ENCODE data around the gene PIAS1. TPM values are rescaled to one million over a fixed set of nuclear protein-coding genes. Genes with fewer than 3 reads are reported as not detected.

Gene PIAS1
- total and polyA plus RNA-seq, 2 donors (not counting 3 experiments of a cell fraction or from before 2014, with no cell fraction given): 23.7 to 24.2 TPM

DNA sequence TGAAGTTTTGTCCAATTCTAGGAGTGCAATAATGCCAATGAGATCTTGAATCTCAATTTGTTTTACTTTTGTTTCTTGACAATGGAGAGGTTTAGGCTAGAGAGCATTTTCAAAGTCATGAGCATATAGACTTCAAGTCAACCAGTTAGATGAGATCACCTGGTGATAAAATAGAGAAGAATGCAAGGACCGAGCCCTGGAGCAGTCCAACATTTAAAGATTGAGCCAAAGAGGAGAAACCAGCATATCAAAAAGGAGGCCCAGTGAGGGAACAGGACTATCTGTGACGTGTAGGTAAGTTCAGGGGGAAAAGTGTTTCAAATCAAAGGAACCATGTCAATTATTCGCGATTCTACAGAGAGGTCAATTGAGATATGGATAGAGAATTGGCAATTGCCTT lies 1.7 kb upstream of the PIAS1 start:
- intact Hi-C loops (cut with micrococcal nuclease): loop anchor here (5.0 to 10.0 kb wide), 2 partner anchors 190 to 518 kb away; no protein-coding TSS in a partner anchor
- H3K79me2 ChIP-seq (ENCODE audit: control insufficient read depth, insufficient read depth, low read length): peaks cover 32% of the 10 kb centered on the region

DNA sequence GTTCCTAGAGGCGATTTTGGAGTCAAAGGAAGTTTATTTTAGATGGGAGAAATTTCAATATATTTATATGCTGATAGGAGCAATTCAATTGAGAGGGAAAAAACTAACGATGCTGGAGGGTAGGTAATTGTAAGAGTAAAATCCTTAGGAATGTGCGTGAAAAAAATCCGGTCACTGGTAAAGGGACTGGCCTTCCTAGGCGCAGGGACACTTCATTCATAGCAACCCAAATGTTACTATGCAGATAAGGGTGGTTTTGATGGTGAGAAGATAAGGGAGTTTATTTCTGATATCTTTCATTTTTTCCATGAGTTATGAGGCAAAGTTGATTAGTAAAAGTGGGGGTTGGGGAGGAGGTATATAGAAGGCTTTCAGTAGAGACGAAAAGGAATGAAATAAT lies 1.1 kb upstream of the PIAS1 start:
- no peak for TF ChIP-seq POLR2AphosphoS5 (IDR thresholded peaks at IDR 0.05; ENCODE audit: insufficient read depth, low read depth, low read length)
- no peak for TF ChIP-seq FOS (IDR thresholded peaks at IDR 0.05; ENCODE audit: borderline replicate concordance, insufficient read depth, low read length)
- no peak for TF ChIP-seq POLR2A (IDR thresholded peaks at IDR 0.05; ENCODE audit: low read depth, low read length)
- TF ChIP-seq MYC (IDR thresholded peaks at IDR 0.05; ENCODE audit: low read depth, low read length): no peak
- no peak for TF ChIP-seq GATA2 (IDR thresholded peaks at IDR 0.05; ENCODE audit: insufficient read depth, insufficient read length, low read depth, low read length)
- TF ChIP-seq, protein P1, sequence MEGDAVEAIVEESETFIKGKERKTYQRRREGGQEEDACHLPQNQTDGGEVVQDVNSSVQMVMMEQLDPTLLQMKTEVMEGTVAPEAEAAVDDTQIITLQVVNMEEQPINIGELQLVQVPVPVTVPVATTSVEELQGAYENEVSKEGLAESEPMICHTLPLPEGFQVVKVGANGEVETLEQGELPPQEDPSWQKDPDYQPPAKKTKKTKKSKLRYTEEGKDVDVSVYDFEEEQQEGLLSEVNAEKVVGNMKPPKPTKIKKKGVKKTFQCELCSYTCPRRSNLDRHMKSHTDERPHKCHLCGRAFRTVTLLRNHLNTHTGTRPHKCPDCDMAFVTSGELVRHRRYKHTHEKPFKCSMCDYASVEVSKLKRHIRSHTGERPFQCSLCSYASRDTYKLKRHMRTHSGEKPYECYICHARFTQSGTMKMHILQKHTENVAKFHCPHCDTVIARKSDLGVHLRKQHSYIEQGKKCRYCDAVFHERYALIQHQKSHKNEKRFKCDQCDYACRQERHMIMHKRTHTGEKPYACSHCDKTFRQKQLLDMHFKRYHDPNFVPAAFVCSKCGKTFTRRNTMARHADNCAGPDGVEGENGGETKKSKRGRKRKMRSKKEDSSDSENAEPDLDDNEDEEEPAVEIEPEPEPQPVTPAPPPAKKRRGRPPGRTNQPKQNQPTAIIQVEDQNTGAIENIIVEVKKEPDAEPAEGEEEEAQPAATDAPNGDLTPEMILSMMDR (IDR thresholded peaks at IDR 0.05; ENCODE audit: extremely low read depth in 1 of 2, insufficient read depth in 1 of 2, low read depth in 1 of 2, low read length in 2 of 2): no peak
- Histone ChIP-seq H3K4me2 (ENCODE audit: insufficient read depth, low read length) (no peak overlapping the region), H4K20me1 (replicated peaks; ENCODE audit: control insufficient read depth, extremely low read depth, insufficient read depth, low read length) (peaks cover 3% of the 10 kb centered on the region), H3K9ac (replicated peaks; ENCODE audit: extremely low read depth, insufficient read depth, low read length) (no peak overlapping the region), H3K36me3 (ENCODE audit: control insufficient read depth in 2 of 2, extremely low read depth in 1 of 2, insufficient read depth in 2 of 2, low read length in 2 of 2) (no peaks in the 10 kb centered on the region), H3K4me3 (replicated peaks in 1 of 3; ENCODE audit: insufficient read depth in 1 of 3, low read depth in 1 of 3, low read length in 3 of 3) (no peak overlapping the region), H3K27ac (ENCODE audit: insufficient read depth, low read depth, low read length) (no peak overlapping the region), H2AFZ (ENCODE audit: low read depth, low read length) (no peak overlapping the region), H3K9me1 (replicated peaks; ENCODE audit: control insufficient read depth, extremely low read depth, insufficient read depth, low read length) (no peaks in the 10 kb centered on the region), H3K4me1 (ENCODE audit: control insufficient read depth, extremely low read depth, insufficient read depth, low read length) (peaks cover 15% of the 10 kb centered on the region), H3K27me3 (ENCODE audit: control insufficient read depth in 2 of 2, insufficient read depth in 2 of 2, low read length in 2 of 2) (peaks cover 1 to 7% of the 10 kb centered on the region in 2 experiments), H3K79me2 (ENCODE audit: control insufficient read depth, insufficient read depth, low read length) (peaks cover 38% of the 10 kb centered on the region), H3K9me3 (replicated peaks; ENCODE audit: control insufficient read depth, insufficient read depth, low read length) (no peaks in the 10 kb centered on the region)
- dilution Hi-C loops (cut with MboI; ENCODE audit: extremely low pct_ligation_motif_present, low sequenced_read_pairs): no loop called here
- ChIA-PET POLR2A (no interaction called here), CTCF (no interaction called here)
- BruUV-seq (replicated peaks): no TSS peak
- DNase-seq (ENCODE audit: low read depth, low spot score): no peak
- FAIRE-seq: no peak
- intact Hi-C loops (cut with micrococcal nuclease): loop anchor here (5.0 to 10.0 kb wide), 2 partner anchors 191 to 518 kb away; no protein-coding TSS in a partner anchor

More for the DNA sequence above, 1.7 kb upstream of the PIAS1 start:
- Histone ChIP-seq H4K20me1 (replicated peaks; ENCODE audit: control insufficient read depth, extremely low read depth, insufficient read depth, low read length) (peaks cover 3% of the 10 kb centered on the region), H3K4me1 (ENCODE audit: control insufficient read depth, extremely low read depth, insufficient read depth, low read length) (peaks cover 15% of the 10 kb centered on the region), H3K27me3 (ENCODE audit: control insufficient read depth in 2 of 2, insufficient read depth in 2 of 2, low read length in 2 of 2) (peaks cover 1 to 7% of the 10 kb centered on the region in 2 experiments), H3K9me1 (replicated peaks; ENCODE audit: control insufficient read depth, extremely low read depth, insufficient read depth, low read length) (no peaks in the 10 kb centered on the region), H3K36me3 (ENCODE audit: control insufficient read depth in 2 of 2, extremely low read depth in 1 of 2, insufficient read depth in 2 of 2, low read length in 2 of 2) (no peaks in the 10 kb centered on the region), H3K4me3 (replicated peaks in 1 of 3; ENCODE audit: insufficient read depth in 1 of 3, low read depth in 1 of 3, low read length in 3 of 3) (no peak overlapping the region), H2AFZ (ENCODE audit: low read depth, low read length) (no peak overlapping the region), H3K4me2 (ENCODE audit: insufficient read depth, low read length) (no peak overlapping the region), H3K9me3 (replicated peaks; ENCODE audit: control insufficient read depth, insufficient read depth, low read length) (no peaks in the 10 kb centered on the region), H3K27ac (ENCODE audit: insufficient read depth, low read depth, low read length) (no peak overlapping the region), H3K9ac (replicated peaks; ENCODE audit: extremely low read depth, insufficient read depth, low read length) (no peak overlapping the region)
- TF ChIP-seq JUN (IDR thresholded peaks at IDR 0.05; ENCODE audit: borderline replicate concordance, insufficient read depth, insufficient read length, low read depth) (no peak), MYC (IDR thresholded peaks at IDR 0.05; ENCODE audit: low read depth, low read length) (no peak), POLR2AphosphoS5 (IDR thresholded peaks at IDR 0.05; ENCODE audit: insufficient read depth, low read depth, low read length) (no peak), FOS (IDR thresholded peaks at IDR 0.05; ENCODE audit: borderline replicate concordance, insufficient read depth, low read length) (no peak), GATA2 (IDR thresholded peaks at IDR 0.05; ENCODE audit: insufficient read depth, insufficient read length, low read depth, low read length) (no peak)
- TF ChIP-seq, protein P2, sequence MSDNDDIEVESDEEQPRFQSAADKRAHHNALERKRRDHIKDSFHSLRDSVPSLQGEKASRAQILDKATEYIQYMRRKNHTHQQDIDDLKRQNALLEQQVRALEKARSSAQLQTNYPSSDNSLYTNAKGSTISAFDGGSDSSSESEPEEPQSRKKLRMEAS (IDR thresholded peaks at IDR 0.05; ENCODE audit: insufficient read depth, insufficient read length): no peak
- DNase-seq (ENCODE audit: low read depth, low spot score) (no peak), FAIRE-seq (no peak)
- dilution Hi-C loops (cut with MboI; ENCODE audit: extremely low pct_ligation_motif_present, low sequenced_read_pairs): no loop called here
- ChIA-PET CTCF (no interaction called here), POLR2A (no interaction called here)
- no TSS peak for BruUV-seq (replicated peaks)

Measured in endothelial cell of umbilical vein (primary cell).